Fibroblast of lung (primary cell): ENCODE data around the gene PDE4DIP.
"Not testable (repeated sequence)": the region's sequence is repeated elsewhere in the genome, so short reads cannot be mapped to it uniquely, and the experiment has no call there.

Experiments used
- EZH2 ChIP-seq: IDR thresholded peaks from 2 replicates; pipeline ENCODE4 v1.5.1; 2012; ENCODE audit warnings: low read length, control low read depth, mild to moderate bottlenecking; ENCODE audit errors: missing control alignments
- TF ChIP-seq, protein P1 (sequence below), 2 donors: IDR thresholded peaks in 1 of 2; conservative IDR thresholded peaks in 1 of 2; 1 replicate in 1 of 2; 2 replicates in 1 of 2; pipeline ENCODE4 v1.5.1; 2011 to 2012; ENCODE audit warnings: low read length in 2 of 2, control low read depth in 1 of 2, inconsistent platforms in 1 of 2, low read depth in 1 of 2, mild to moderate bottlenecking in 1 of 2

GRCh38 chr1:148997405-148997804 is 153.2 kb downstream of the PDE4DIP start:
- TF ChIP-seq, protein P1, sequence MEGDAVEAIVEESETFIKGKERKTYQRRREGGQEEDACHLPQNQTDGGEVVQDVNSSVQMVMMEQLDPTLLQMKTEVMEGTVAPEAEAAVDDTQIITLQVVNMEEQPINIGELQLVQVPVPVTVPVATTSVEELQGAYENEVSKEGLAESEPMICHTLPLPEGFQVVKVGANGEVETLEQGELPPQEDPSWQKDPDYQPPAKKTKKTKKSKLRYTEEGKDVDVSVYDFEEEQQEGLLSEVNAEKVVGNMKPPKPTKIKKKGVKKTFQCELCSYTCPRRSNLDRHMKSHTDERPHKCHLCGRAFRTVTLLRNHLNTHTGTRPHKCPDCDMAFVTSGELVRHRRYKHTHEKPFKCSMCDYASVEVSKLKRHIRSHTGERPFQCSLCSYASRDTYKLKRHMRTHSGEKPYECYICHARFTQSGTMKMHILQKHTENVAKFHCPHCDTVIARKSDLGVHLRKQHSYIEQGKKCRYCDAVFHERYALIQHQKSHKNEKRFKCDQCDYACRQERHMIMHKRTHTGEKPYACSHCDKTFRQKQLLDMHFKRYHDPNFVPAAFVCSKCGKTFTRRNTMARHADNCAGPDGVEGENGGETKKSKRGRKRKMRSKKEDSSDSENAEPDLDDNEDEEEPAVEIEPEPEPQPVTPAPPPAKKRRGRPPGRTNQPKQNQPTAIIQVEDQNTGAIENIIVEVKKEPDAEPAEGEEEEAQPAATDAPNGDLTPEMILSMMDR (conservative IDR thresholded peaks at IDR 0.05 in 1 of 2, IDR thresholded peaks at IDR 0.05 in 1 of 2; ENCODE audit: low read depth in 1 of 2, low read length in 2 of 2): not testable (repeated sequence)
- not testable (repeated sequence) for TF ChIP-seq EZH2
